Caco-2 (cell line): ENCODE results near the gene MYH7. TPM values are rescaled to one million over a fixed set of nuclear protein-coding genes. Genes with fewer than 3 reads are reported as not detected.

Experiments
- BruUV-seq: library from RNA; stranded (reverse); fragments of 400-500 nt; replicated peaks from 2 replicates; lab custom pipeline; 2021; lab: Mats Ljungman, UMichigan
- CTCF ChIA-PET: fragments of 300-600 bp; sonication (Branson Sonifier 250); formaldehyde crosslinking; loops from one replicate; lab custom pipeline; 2022; ENCODE audit warnings: antibody characterized with exemption; lab: Charles Lee
- POLR2A ChIA-PET: fragments of 300-600 bp; sonication (Branson Sonifier 250); formaldehyde crosslinking; loops from one replicate; lab custom pipeline; 2022; ENCODE audit warnings: antibody characterized with exemption; lab: Charles Lee
- DNase-seq, 2 experiments: peaks; one replicate each; pipeline versions ENCODE4 v3.0.0 to v3.0.0-alpha.2; 2020 to 2022
- H3K27me3 ChIP-seq: replicated peaks from 2 replicates; pipeline ENCODE4 v1.6.0; 2011; ENCODE audit warnings: low read length; ENCODE audit not compliant: control insufficient read depth, insufficient read depth
- H3K36me3 ChIP-seq: 2 replicates; pipeline ENCODE4 v1.5.1; 2011; ENCODE audit warnings: low read length; ENCODE audit not compliant: control insufficient read depth, insufficient read depth
- H3K4me1 ChIP-seq: fragments of 250-450 bp; sonication (Bioruptor Pico); 2 replicates; pipeline ENCODE4 v1.5.1; 2020; ENCODE audit warnings: mild to moderate bottlenecking
- H3K4me3 ChIP-seq: 2 replicates; pipeline ENCODE4 v1.5.1; 2011; ENCODE audit warnings: low read depth, mild to moderate bottlenecking, control low read depth, low read length
- H3K9me3 ChIP-seq: fragments of 250-450 bp; sonication (Bioruptor Pico); 2 replicates; pipeline ENCODE4 v1.5.1; 2020; ENCODE audit warnings: mild to moderate bottlenecking, moderate library complexity
- H3K27ac Mint-ChIP-seq: one replicate; pipeline ENCODE4 v1.8.0; 2022; ENCODE audit warnings: mixed read lengths; ENCODE audit not compliant: unreplicated experiment
- H3K27me3 Mint-ChIP-seq: one replicate; pipeline ENCODE4 v1.8.0; 2022; ENCODE audit warnings: mixed read lengths; ENCODE audit not compliant: insufficient read depth, unreplicated experiment
- H3K36me3 Mint-ChIP-seq: one replicate; pipeline ENCODE4 v1.8.0; 2022; ENCODE audit warnings: mild to moderate bottlenecking, mixed read lengths; ENCODE audit not compliant: insufficient read depth, unreplicated experiment
- H3K4me1 Mint-ChIP-seq: one replicate; pipeline ENCODE4 v1.8.0; 2022; ENCODE audit warnings: low read depth, mixed read lengths; ENCODE audit not compliant: unreplicated experiment
- H3K4me3 Mint-ChIP-seq: one replicate; pipeline ENCODE4 v1.8.0; 2022; ENCODE audit warnings: mild to moderate bottlenecking, moderate library complexity, mixed read lengths; ENCODE audit not compliant: unreplicated experiment
- H3K9me3 Mint-ChIP-seq: one replicate; pipeline ENCODE4 v1.8.0; 2022; ENCODE audit warnings: mixed read lengths; ENCODE audit not compliant: unreplicated experiment
- intact Hi-C: fragments of 100-400 bp; cut with micrococcal nuclease; formaldehyde crosslinking; loops from one replicate; pipeline ENCODE4 v1.10.0; 2022; ENCODE audit not compliant: unreplicated experiment
- total RNA-seq: library from RNA; stranded (reverse); gene quantifications from 2 replicates; pipeline ENCODE4 v1.2.3, GENCODE V29; 2022
- TF ChIP-seq, protein P1 (sequence below), 2 experiments: fragments of 200-600 bp in 1 of 2; IDR thresholded peaks; 1 replicate in 1 of 2; 2 replicates in 1 of 2; pipeline versions ENCODE4 v1.5.1 to v1.8.0; 2011 to 2022; ENCODE audit warnings: antibody characterized with exemption in 1 of 2, control low read depth in 1 of 2, inconsistent platforms in 1 of 2, low read depth in 1 of 2, low read length in 1 of 2, mild to moderate bottlenecking in 1 of 2, moderate library complexity in 1 of 2; ENCODE audit not compliant: insufficient read depth in 1 of 2, severe bottlenecking in 1 of 2, unreplicated experiment in 1 of 2

The MYH7 gene
- total RNA-seq, 1 experiment from 2014 or later, result not detected

- H3K27me3 Mint-ChIP-seq, result no peaks in the 10 kb centered on the region
- TF ChIP-seq, protein P1, sequence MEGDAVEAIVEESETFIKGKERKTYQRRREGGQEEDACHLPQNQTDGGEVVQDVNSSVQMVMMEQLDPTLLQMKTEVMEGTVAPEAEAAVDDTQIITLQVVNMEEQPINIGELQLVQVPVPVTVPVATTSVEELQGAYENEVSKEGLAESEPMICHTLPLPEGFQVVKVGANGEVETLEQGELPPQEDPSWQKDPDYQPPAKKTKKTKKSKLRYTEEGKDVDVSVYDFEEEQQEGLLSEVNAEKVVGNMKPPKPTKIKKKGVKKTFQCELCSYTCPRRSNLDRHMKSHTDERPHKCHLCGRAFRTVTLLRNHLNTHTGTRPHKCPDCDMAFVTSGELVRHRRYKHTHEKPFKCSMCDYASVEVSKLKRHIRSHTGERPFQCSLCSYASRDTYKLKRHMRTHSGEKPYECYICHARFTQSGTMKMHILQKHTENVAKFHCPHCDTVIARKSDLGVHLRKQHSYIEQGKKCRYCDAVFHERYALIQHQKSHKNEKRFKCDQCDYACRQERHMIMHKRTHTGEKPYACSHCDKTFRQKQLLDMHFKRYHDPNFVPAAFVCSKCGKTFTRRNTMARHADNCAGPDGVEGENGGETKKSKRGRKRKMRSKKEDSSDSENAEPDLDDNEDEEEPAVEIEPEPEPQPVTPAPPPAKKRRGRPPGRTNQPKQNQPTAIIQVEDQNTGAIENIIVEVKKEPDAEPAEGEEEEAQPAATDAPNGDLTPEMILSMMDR (IDR thresholded peaks at IDR 0.05; ENCODE audit: insufficient read depth in 1 of 2, low read depth in 1 of 2, low read length in 1 of 2, severe bottlenecking in 1 of 2, unreplicated experiment in 1 of 2), result no peak
- peaks cover 35% of the 10 kb centered on the region for H3K36me3 Mint-ChIP-seq
- ChIA-PET POLR2A (no interaction called here), CTCF (interaction anchor here (0.9 kb wide), 1 partner anchor 78 kb away, joined by 4 read pairs; no protein-coding TSS in a partner anchor)
- no peak for DNase-seq
- Histone ChIP-seq H3K36me3 (no peaks in the 10 kb centered on the region; the same call in none of the 2 replicates), H3K27me3 (no peaks in the 10 kb centered on the region), H3K4me3 (no peak overlapping the region), H3K9me3 (no peaks in the 10 kb centered on the region), H3K4me1 (no peaks in the 10 kb centered on the region)
- no peak overlapping the region for H3K4me3 Mint-ChIP-seq
- H3K9me3 Mint-ChIP-seq, result no peaks in the 10 kb centered on the region
- H3K27ac Mint-ChIP-seq, result no peak overlapping the region
- intact Hi-C loops, result no loop called here
- no TSS peak for BruUV-seq
- H3K4me1 Mint-ChIP-seq, result no peaks in the 10 kb centered on the region
These were observed 46.7 kb upstream of the MYH7 start for GRCh38 chr14:23481979-23482822.

- Mint-ChIP-seq H3K9me3 (no peaks in the 10 kb centered on the region), H3K4me1 (no peaks in the 10 kb centered on the region), H3K27ac (no peak overlapping the region), H3K27me3 (no peaks in the 10 kb centered on the region), H3K36me3 (peaks cover 42% of the 10 kb centered on the region), H3K4me3 (no peak overlapping the region)
- no peaks in the 10 kb centered on the region for H3K27me3 ChIP-seq
- POLR2A ChIA-PET, result no interaction called here
- H3K4me3 ChIP-seq, result no peak overlapping the region
- CTCF ChIA-PET, result interaction anchor here (0.9 kb wide), 1 partner anchor 78 kb away, joined by 4 read pairs; no protein-coding TSS in a partner anchor
- peak in 1 of 2 experiments; percentile 41 for DNase-seq
- no peaks in the 10 kb centered on the region for H3K9me3 ChIP-seq
- TF ChIP-seq, protein P1 (IDR thresholded peaks at IDR 0.05; ENCODE audit: insufficient read depth in 1 of 2, low read depth in 1 of 2, low read length in 1 of 2, severe bottlenecking in 1 of 2, unreplicated experiment in 1 of 2), result no peak
- H3K4me1 ChIP-seq, result no peaks in the 10 kb centered on the region
- intact Hi-C loops, result no loop called here
- no TSS peak for BruUV-seq
- no peaks in the 10 kb centered on the region; the same call in 1 of the 2 replicates for H3K36me3 ChIP-seq
These were observed 46.0 kb upstream of the MYH7 start for GRCh38 chr14:23481362-23481970.

- H3K27ac Mint-ChIP-seq, result no peak overlapping the region
- H3K9me3 Mint-ChIP-seq, result no peaks in the 10 kb centered on the region
- H3K4me3 Mint-ChIP-seq, result no peak overlapping the region
- POLR2A ChIA-PET, result interaction anchor here (0.6 kb wide), 1 partner anchor 9 kb away, joined by 3 read pairs; the partner anchor contains the start of gene NGDN
- no peaks in the 10 kb centered on the region for H3K4me1 Mint-ChIP-seq
- BruUV-seq, result no TSS peak
- TF ChIP-seq, protein P1 (IDR thresholded peaks at IDR 0.05; ENCODE audit: insufficient read depth in 1 of 2, low read depth in 1 of 2, low read length in 1 of 2, severe bottlenecking in 1 of 2, unreplicated experiment in 1 of 2), result peak; percentile 72 to 77
- peaks cover 66% of the 10 kb centered on the region for H3K36me3 Mint-ChIP-seq
- Histone ChIP-seq H3K9me3 (no peaks in the 10 kb centered on the region), H3K27me3 (no peaks in the 10 kb centered on the region), H3K36me3 (no peaks in the 10 kb centered on the region; the same call in none of the 2 replicates), H3K4me1 (no peaks in the 10 kb centered on the region), H3K4me3 (no peak overlapping the region)
- H3K27me3 Mint-ChIP-seq, result no peaks in the 10 kb centered on the region
- intact Hi-C loops, result loop anchor here (1.0 kb wide), 2 partner anchors 61 to 84 kb away; no protein-coding TSS in a partner anchor
- peak in 1 of 2 experiments; percentile 71 for DNase-seq
- CTCF ChIA-PET, result interaction anchor here (0.6 to 2.5 kb wide), 18 partner anchors 12 to 315 kb away, joined by 3 to 50 read pairs (median 4); partner anchors contain the start of genes MYH7, PABPN1, THTPA and ZFHX2
These were observed 42.8 kb upstream of the MYH7 start for GRCh38 chr14:23478109-23478759.
